IMR-90 (cell line): ENCODE measurements around the gene ST3GAL3. TPM values are rescaled to one million over a fixed set of nuclear protein-coding genes. Genes with fewer than 3 reads are reported as not detected.

Experiments used
- ATAC-seq: fragments of 200-7000 bp; cut with Tn5 transposase; 2 replicates; pipeline ENCODE4 v1.9.1; 2020; ENCODE audit warnings: low read depth, mild to moderate bottlenecking, moderate library complexity
- BruUV-seq: library from RNA; stranded (reverse); fragments of 400-500 nt; replicated peaks from 2 replicates; lab custom pipeline; 2021; lab: Mats Ljungman, UMichigan
- CTCF ChIA-PET: fragments of 300-600 bp; formaldehyde crosslinking; extraction: SDS; loops from one replicate; lab custom pipeline; 2021; ENCODE audit warnings: antibody characterized with exemption; lab: Yijun Ruan, JAX
- POLR2A ChIA-PET: fragments of 300-600 bp; sonication (Branson Sonifier 250); formaldehyde crosslinking; loops from one replicate; lab custom pipeline; 2022; ENCODE audit warnings: antibody characterized with exemption; ENCODE audit not compliant: unreplicated experiment; lab: Charles Lee
- DNase-seq: peaks from one replicate; pipeline ENCODE4 v3.0.0; 2013
- H2AFZ ChIP-seq: replicated peaks from 2 replicates; pipeline ENCODE3; 2013; ENCODE audit warnings: low read length, mild to moderate bottlenecking; ENCODE audit not compliant: poor library complexity
- H2AK5ac ChIP-seq: 2 replicates; pipeline ENCODE4 v1.6.1; 2013; ENCODE audit warnings: low read depth, low read length, inconsistent platforms
- H2AK9ac ChIP-seq: replicated peaks from 2 replicates; pipeline ENCODE3; 2013; ENCODE audit warnings: mild to moderate bottlenecking, low read depth, low read length, moderate library complexity; ENCODE audit not compliant: poor library complexity
- H2BK120ac ChIP-seq: 2 replicates; pipeline ENCODE4 v1.6.1; 2013; ENCODE audit warnings: low read depth, low read length, inconsistent platforms
- H2BK15ac ChIP-seq: 3 replicates; pipeline ENCODE4 v1.6.1; 2013; ENCODE audit warnings: low read depth, low read length, inconsistent platforms
- H2BK20ac ChIP-seq: 2 replicates; pipeline ENCODE4 v1.6.1; 2013; ENCODE audit warnings: low read depth, mild to moderate bottlenecking, inconsistent platforms, low read length, moderate library complexity
- H2BK5ac ChIP-seq: 2 replicates; pipeline ENCODE4 v1.6.1; 2013; ENCODE audit warnings: mild to moderate bottlenecking, low read depth, low read length, inconsistent platforms; ENCODE audit not compliant: poor library complexity, severe bottlenecking
- H3K14ac ChIP-seq: replicated peaks from 2 replicates; pipeline ENCODE4 v1.6.1; 2013; ENCODE audit warnings: low read depth, low read length, inconsistent platforms
- H3K18ac ChIP-seq: 2 replicates; pipeline ENCODE4 v1.6.1; 2013; ENCODE audit warnings: low read depth, low read length, control low read depth
- H3K23ac ChIP-seq: 2 replicates; pipeline ENCODE4 v1.6.1; 2013; ENCODE audit warnings: low read depth, low read length, inconsistent platforms
- H3K27ac ChIP-seq: 2 replicates; pipeline ENCODE4 v1.5.1; 2013; ENCODE audit warnings: mild to moderate bottlenecking, control low read depth, low read length; ENCODE audit not compliant: insufficient read depth
- H3K27me3 ChIP-seq: 2 replicates; pipeline ENCODE4 v1.6.1; 2013; ENCODE audit warnings: low read length; ENCODE audit not compliant: control insufficient read depth, insufficient read depth
- H3K36me3 ChIP-seq: 2 replicates; pipeline ENCODE4 v1.6.1; 2013; ENCODE audit warnings: low read length, mixed read lengths; ENCODE audit not compliant: control insufficient read depth, insufficient read depth
- H3K4ac ChIP-seq: 2 replicates; pipeline ENCODE4 v1.6.1; 2013; ENCODE audit warnings: low read depth, low read length, inconsistent platforms
- H3K4me1 ChIP-seq: 2 replicates; pipeline ENCODE4 v1.6.1; 2013; ENCODE audit warnings: low read length, mixed read lengths; ENCODE audit not compliant: control insufficient read depth, insufficient read depth
- H3K4me2 ChIP-seq: 2 replicates; pipeline ENCODE4 v1.6.1; 2013; ENCODE audit warnings: low read depth, mild to moderate bottlenecking, control low read depth, low read length, moderate library complexity
- H3K4me3 ChIP-seq: 2 replicates; pipeline ENCODE4 v1.5.1; 2013; ENCODE audit warnings: low read depth, mild to moderate bottlenecking, control low read depth, low read length, moderate library complexity; ENCODE audit not compliant: insufficient read depth
- H3K56ac ChIP-seq: 2 replicates; pipeline ENCODE4 v1.6.1; 2013; ENCODE audit warnings: low read length, inconsistent platforms; ENCODE audit not compliant: insufficient read depth; ENCODE audit errors: extremely low read depth
- H3K79me1 ChIP-seq, 2 experiments: 2 replicates each; pipeline ENCODE4 v1.6.1; 2013; ENCODE audit warnings: low read length in 2 of 2, inconsistent platforms in 1 of 2, low read depth in 1 of 2
- H3K9ac ChIP-seq: 2 replicates; pipeline ENCODE4 v1.6.1; 2013; ENCODE audit warnings: low read depth, low read length, control low read depth
- H3K9me1 ChIP-seq: 2 replicates; pipeline ENCODE4 v1.6.1; 2013; ENCODE audit warnings: low read length, inconsistent platforms; ENCODE audit not compliant: insufficient read depth
- H3K9me3 ChIP-seq: 2 replicates; pipeline ENCODE4 v1.6.1; 2013; ENCODE audit warnings: low read length; ENCODE audit not compliant: control insufficient read depth, insufficient read depth
- H4K20me1 ChIP-seq: 2 replicates; pipeline ENCODE4 v1.6.1; 2013; ENCODE audit warnings: low read length, inconsistent platforms; ENCODE audit not compliant: insufficient read depth
- H4K5ac ChIP-seq: 2 replicates; pipeline ENCODE4 v1.6.1; 2013; ENCODE audit warnings: mild to moderate bottlenecking, low read depth, low read length, control low read depth
- H4K8ac ChIP-seq, 2 experiments: 2 replicates each; pipeline ENCODE4 v1.6.1; 2013; ENCODE audit warnings: low read depth in 2 of 2, low read length in 2 of 2, control low read depth in 1 of 2, inconsistent platforms in 1 of 2
- H4K91ac ChIP-seq: 2 replicates; pipeline ENCODE4 v1.6.1; 2013; ENCODE audit warnings: low read depth, low read length, inconsistent platforms; ENCODE audit not compliant: insufficient read depth
- WGBS, 2 experiments: methylation state at CpG; one replicate each; pipeline versions ENCODE4 v1.1.5 to v1.1.7; 2013; ENCODE audit warnings: missing lambda C conversion rate in 2 of 2; ENCODE audit not compliant: insufficient read length in 1 of 2; ENCODE audit errors: extremely low coverage in 2 of 2; 5-methylcytosine and 5-hydroxymethylcytosine counted together
- dilution Hi-C: fragments of 300-500 bp; cut with HindIII; formaldehyde crosslinking; loops from one replicate; pipeline ENCODE4 v1.14.3; 2018; ENCODE audit warnings: low sequenced_read_pairs; ENCODE audit not compliant: unreplicated experiment
- in situ Hi-C: fragments of 300-500 bp; cut with MboI; formaldehyde crosslinking; loops from 3 replicates; pipeline ENCODE4 v1.14.3; 2019; ENCODE audit warnings: low sequenced_read_pairs, inconsistent platforms, mixed read lengths
- intact Hi-C: fragments of 100-400 bp; cut with micrococcal nuclease; formaldehyde crosslinking; loops from 2 replicates; pipeline ENCODE4 v1.10.0; 2022
- polyA plus RNA-seq, 3 experiments: library from polyadenylated mRNA; depleted of rRNA; stranded (reverse); fragments of >200 nt; gene quantifications; 2 replicates each; pipeline ENCODE4 v1.2.3, GENCODE V29; 2012; ENCODE audit warnings: low replicate concordance in 1 of 3
- total RNA-seq: library from RNA; depleted of rRNA; stranded (reverse); fragments of >200 nt; gene quantifications from 2 replicates; pipeline ENCODE4 v1.2.3, GENCODE V29; 2012
- TF ChIP-seq, protein P1 (sequence below): fragments of 150-350 bp; IDR thresholded peaks from 2 replicates; pipeline ENCODE4 v1.6.1; 2017; ENCODE audit warnings: mild to moderate bottlenecking, antibody characterized with exemption, low read length, low read depth

ST3GAL3 gene
- total and polyA plus RNA-seq, 2 of the 4 experiments (the other 2 are of a cell fraction) = 12.0 to 14.8 TPM

DNA sequence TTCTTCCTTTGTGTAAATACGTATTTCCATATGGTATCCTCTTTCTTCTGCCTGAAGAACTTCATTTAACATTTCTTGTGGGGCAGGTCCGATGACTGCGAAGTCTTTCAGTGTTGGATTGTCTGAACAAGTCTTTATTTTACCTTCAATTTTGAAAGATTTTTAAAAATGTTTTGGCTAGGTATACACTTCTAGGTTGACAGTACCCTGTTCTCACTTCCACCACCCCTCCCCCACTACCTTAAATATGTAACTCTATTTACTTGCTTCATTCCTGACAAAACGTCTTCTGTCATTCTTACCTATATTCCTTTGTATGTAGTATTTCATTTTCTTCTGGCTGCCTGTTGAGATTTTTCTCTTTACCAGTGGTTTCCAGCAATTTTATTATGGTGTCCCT, 140.5 kb downstream of the ST3GAL3 start:
- Histone ChIP-seq H3K4me3 (no peak overlapping the region), H3K27ac (no peak overlapping the region), H2AFZ (no peak overlapping the region), H2BK120ac (no peak overlapping the region), H3K9me3 (no peaks in the 10 kb centered on the region), H3K79me1 (peaks cover 18 to 32% of the 10 kb centered on the region in 2 experiments), H3K4me1 (peaks cover under 1% of the 10 kb centered on the region; the same call in 1 of the 2 replicates), H4K20me1 (peaks cover 14% of the 10 kb centered on the region), H3K23ac (no peak overlapping the region), H3K9me1 (peaks cover 3% of the 10 kb centered on the region), H2BK15ac (no peak overlapping the region), H3K4ac (no peak overlapping the region), H2BK20ac (no peak overlapping the region), H3K4me2 (no peak overlapping the region), H2AK9ac (no peak overlapping the region), H3K56ac (no peak overlapping the region), H3K14ac (no peak overlapping the region), H3K18ac (no peak overlapping the region), H3K9ac (no peak overlapping the region), H4K5ac (no peak overlapping the region), H4K91ac (no peak overlapping the region), H2BK5ac (no peak overlapping the region), H2AK5ac (no peak overlapping the region), H4K8ac (no peak overlapping the region), H3K27me3 (no peaks in the 10 kb centered on the region), H3K36me3 (peaks cover 2% of the 10 kb centered on the region; the same call in 1 of the 2 replicates)
- DNase-seq = no peak
- intact Hi-C loops = no loop called here
- no CpG with 5 or more reads among the region's 4 CpGs for WGBS, 2 experiments
- dilution Hi-C loops = no loop called here
- no TSS peak for BruUV-seq
- in situ Hi-C loops = no loop called here
- TF ChIP-seq, protein P1, sequence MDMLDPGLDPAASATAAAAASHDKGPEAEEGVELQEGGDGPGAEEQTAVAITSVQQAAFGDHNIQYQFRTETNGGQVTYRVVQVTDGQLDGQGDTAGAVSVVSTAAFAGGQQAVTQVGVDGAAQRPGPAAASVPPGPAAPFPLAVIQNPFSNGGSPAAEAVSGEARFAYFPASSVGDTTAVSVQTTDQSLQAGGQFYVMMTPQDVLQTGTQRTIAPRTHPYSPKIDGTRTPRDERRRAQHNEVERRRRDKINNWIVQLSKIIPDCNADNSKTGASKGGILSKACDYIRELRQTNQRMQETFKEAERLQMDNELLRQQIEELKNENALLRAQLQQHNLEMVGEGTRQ = no peak
- POLR2A ChIA-PET = no interaction called here
- CTCF ChIA-PET = no interaction called here
- ATAC-seq = no peak
